ENCODE measurements around the gene SNRPD2. TPM values are rescaled to one million over a fixed set of nuclear protein-coding genes. Genes with fewer than 3 reads are reported as not detected.

The SNRPD2 gene
- total RNA-seq, 2 donors from 2014 or later, result 449 to 481 TPM

- no peaks in the 10 kb centered on the region for H3K27me3 Mint-ChIP-seq (ENCODE audit: low read depth)
- peak; percentile 52 to 60 for DNase-seq
- ATAC-seq (replicated peaks in 1 of 2), result no peak
- peaks cover 58% of the 10 kb centered on the region for H3K4me1 Mint-ChIP-seq (ENCODE audit: low read depth)
- H3K4me3 Mint-ChIP-seq, result peak overlapping the region; percentile 84 to 89
- peaks cover 0 to 3% of the 10 kb centered on the region in 2 donors for H3K9me3 Mint-ChIP-seq
- peaks cover 13 to 19% of the 10 kb centered on the region in 2 donors for H3K36me3 Mint-ChIP-seq (ENCODE audit: insufficient read depth in 2 of 2)
- H3K27ac Mint-ChIP-seq, result peak overlapping the region; percentile 48
These were observed 50.9 kb downstream of the SNRPD2 start for GRCh38 chr19:45640849-45641273.

- peaks cover 13 to 21% of the 10 kb centered on the region in 2 donors for H3K36me3 Mint-ChIP-seq (ENCODE audit: insufficient read depth in 2 of 2)
- H3K4me3 Mint-ChIP-seq, result peak within 1 kb of the TSS; percentile 84 to 89
- H3K9me3 Mint-ChIP-seq, result peaks cover 0 to 3% of the 10 kb centered on the region in 2 donors
- H3K27ac Mint-ChIP-seq, result peak within 1 kb of the TSS; percentile 70
- no peak for ATAC-seq (replicated peaks in 1 of 2)
- no peaks in the 10 kb centered on the region for H3K27me3 Mint-ChIP-seq (ENCODE audit: low read depth)
- peaks cover 48% of the 10 kb centered on the region for H3K4me1 Mint-ChIP-seq (ENCODE audit: low read depth)
- peak; percentile 71 for DNase-seq
These were observed 52.6 kb downstream of the SNRPD2 start, which contains the start of gene EML2 for GRCh38 chr19:45638930-45639729. TSS of gene EML2 (minus strand) at chr19:45639397. CDS start at chr19:45639376, 21 bp downstream.

DNA sequence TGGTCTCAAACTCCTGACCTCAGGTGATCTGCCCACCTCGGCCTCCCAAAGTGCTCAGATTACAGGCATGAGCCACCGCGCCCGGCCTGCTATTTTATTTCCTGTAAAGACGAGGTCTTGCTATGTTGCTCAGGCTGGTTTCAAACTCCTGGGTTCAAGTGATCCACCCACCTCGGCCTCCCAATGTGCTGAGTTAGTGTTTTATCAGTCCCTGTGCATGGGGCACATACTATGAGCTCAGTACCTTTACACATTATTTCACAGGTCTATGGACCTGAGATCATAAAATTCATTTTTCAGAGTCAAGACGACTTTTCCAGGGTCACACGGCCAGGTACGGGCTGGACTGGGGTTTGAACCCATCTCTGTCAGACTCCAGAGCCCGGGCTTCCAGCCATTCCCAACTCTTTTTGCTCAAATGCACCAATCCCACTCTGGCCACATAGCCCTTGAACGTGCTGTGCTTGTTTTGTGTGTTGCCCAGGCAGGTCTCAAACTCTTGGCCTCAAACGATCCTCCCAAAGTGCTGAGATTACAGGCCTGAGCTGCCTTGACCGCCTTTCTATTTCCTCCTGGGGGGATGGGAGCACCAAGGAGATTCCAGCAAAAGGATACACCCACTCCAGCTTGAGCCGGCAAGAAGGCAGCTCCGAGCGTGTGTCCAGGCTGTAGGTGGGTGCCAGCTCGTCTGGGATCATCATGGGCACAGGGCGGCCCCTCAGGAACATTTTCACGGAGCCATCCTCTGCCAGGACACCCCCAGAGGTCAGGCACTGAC, 53.7 kb downstream of the SNRPD2 start:
- Mint-ChIP-seq H3K27ac (no peak overlapping the region), H3K27me3 (ENCODE audit: low read depth) (no peaks in the 10 kb centered on the region), H3K4me1 (ENCODE audit: low read depth) (peaks cover 38% of the 10 kb centered on the region), H3K9me3 (peaks cover 0 to 3% of the 10 kb centered on the region in 2 donors), H3K4me3 (peak overlapping the region; percentile 84 to 89), H3K36me3 (ENCODE audit: insufficient read depth in 2 of 2) (peaks cover 14 to 21% of the 10 kb centered on the region in 2 donors)
- no peak for DNase-seq
- no peak for ATAC-seq (replicated peaks in 1 of 2)

Other genes starting within 250 kb of the SNRPD2 start
- gene FOSB, start 224.0 kb downstream of the SNRPD2 start, total RNA-seq, result 10 to 100 TPM; 20.3 to 24.6 TPM
- gene RTN2, start 194.9 kb downstream of the SNRPD2 start, total RNA-seq, result 1 to 10 TPM; 4.1 to 4.9 TPM
- 1 to 10 TPM; 6.7 to 6.8 TPM for gene PPM1N, start 193.5 kb downstream of the SNRPD2 start, total RNA-seq
- 100 to 1,000 TPM; 120 to 133 TPM for gene VASP, start 184.5 kb downstream of the SNRPD2 start, total RNA-seq
- 10 to 100 TPM; 10.3 to 12.6 TPM for gene OPA3, start 107.2 kb downstream of the SNRPD2 start, total RNA-seq
- gene GPR4, start 89.7 kb downstream of the SNRPD2 start, total RNA-seq, result under 1 TPM in 1 of 2 donors, not detected in 1; 0.07 TPM
- 100 to 1,000 TPM; 149 to 190 TPM for gene EML2, start 52.6 kb downstream of the SNRPD2 start, total RNA-seq
- 10 to 100 TPM in 1 of 2 donors, 1 to 10 TPM in 1; 5.9 to 11.0 TPM for gene GIPR, start 23.7 kb downstream of the SNRPD2 start, total RNA-seq
- 10 to 100 TPM; 20.8 to 29.8 TPM for gene QPCTL, start 713 bp upstream of the SNRPD2 start, total RNA-seq
- 10 to 100 TPM; 38.4 to 46.5 TPM for gene FBXO46, start 38.9 kb upstream of the SNRPD2 start, total RNA-seq
- gene MEIOSIN, start 41.5 kb upstream of the SNRPD2 start, total RNA-seq, result under 1 TPM; 0.09 to 0.19 TPM
- 1 to 10 TPM; 3.7 to 5.2 TPM for gene SIX5, start 77.3 kb upstream of the SNRPD2 start, total RNA-seq
- 10 to 100 TPM; 31.7 to 42.4 TPM for gene DMPK, start 90.5 kb upstream of the SNRPD2 start, total RNA-seq
- gene DMWD, start 100.9 kb upstream of the SNRPD2 start, total RNA-seq, result 10 to 100 TPM; 36.7 to 54.1 TPM
- under 1 TPM; 0.43 to 0.60 TPM for gene RSPH6A, start 123.4 kb upstream of the SNRPD2 start, total RNA-seq
- 100 to 1,000 TPM in 1 of 2 donors, 10 to 100 TPM in 1; 95.5 to 112 TPM for gene SYMPK, start 171.2 kb upstream of the SNRPD2 start, total RNA-seq
- gene FOXA3, start 172.4 kb upstream of the SNRPD2 start, total RNA-seq, result 1 to 10 TPM in 1 of 2 donors, under 1 TPM in 1; 0.88 to 1.6 TPM
- 10 to 100 TPM; 16.3 to 19.9 TPM for gene IRF2BP1, start 194.2 kb upstream of the SNRPD2 start, total RNA-seq
- gene MYPOP, start 210.7 kb upstream of the SNRPD2 start, total RNA-seq, result 10 to 100 TPM in 1 of 2 donors, 1 to 10 TPM in 1; 9.2 to 10.9 TPM
- not detected for gene NANOS2, start 222.8 kb upstream of the SNRPD2 start, total RNA-seq

Data from activated T-cell treated with anti-CD3 and anti-CD28 coated beads, Interleukin-2, amount 50 U/mL, for 72 hours (primary cell).